Karpas-422 (cell line): ENCODE measurements around the gene ADIG. TPM values are rescaled to one million over a fixed set of nuclear protein-coding genes. Genes with fewer than 3 reads are reported as not detected.

Experiments
- DNase-seq: peaks from one replicate; pipeline ENCODE4 v3.0.0-alpha.2; 2015
- H2AFZ ChIP-seq: fragments of 200-600 bp; sonication (generic); 2 replicates; pipeline ENCODE4 v1.6.1; 2014; ENCODE audit warnings: antibody characterized with exemption, low read length, mixed read lengths
- H3K27ac ChIP-seq: fragments of 200-600 bp; sonication (generic); 2 replicates; pipeline ENCODE4 v1.5.1; 2014; ENCODE audit warnings: mild to moderate bottlenecking, low read length, moderate library complexity
- H3K27me3 ChIP-seq: fragments of 200-600 bp; sonication (generic); 2 replicates; pipeline ENCODE4 v1.6.1; 2014; ENCODE audit warnings: low read length, mixed read lengths
- H3K36me3 ChIP-seq: fragments of 200-600 bp; sonication (generic); 2 replicates; pipeline ENCODE4 v1.6.1; 2014; ENCODE audit warnings: low read length, mixed read lengths; ENCODE audit not compliant: insufficient read depth
- H3K4me1 ChIP-seq: fragments of 200-600 bp; sonication (generic); 2 replicates; pipeline ENCODE4 v1.6.1; 2014; ENCODE audit warnings: mild to moderate bottlenecking, low read length, mixed read lengths
- H3K4me2 ChIP-seq: fragments of 200-600 bp; sonication (generic); 2 replicates; pipeline ENCODE4 v1.6.1; 2014; ENCODE audit warnings: low read length, low read depth, mild to moderate bottlenecking; ENCODE audit not compliant: poor library complexity, severe bottlenecking
- H3K4me3 ChIP-seq: fragments of 200-600 bp; sonication (generic); 2 replicates; pipeline ENCODE4 v1.5.1; 2014; ENCODE audit warnings: mild to moderate bottlenecking, antibody characterized with exemption, low read length, mixed read lengths
- H3K79me2 ChIP-seq: fragments of 200-600 bp; sonication (generic); 2 replicates; pipeline ENCODE4 v1.6.1; 2014; ENCODE audit warnings: mild to moderate bottlenecking, low read length, mixed read lengths
- H3K9ac ChIP-seq: fragments of 200-600 bp; sonication (generic); 2 replicates; pipeline ENCODE4 v1.6.0; 2014; ENCODE audit warnings: low read length
- H3K9me2 ChIP-seq: fragments of 200-600 bp; sonication (generic), shearing (Covaris generic); replicated peaks from 2 replicates; pipeline ENCODE4 v1.6.0; 2014; ENCODE audit warnings: mild to moderate bottlenecking, low read length, moderate library complexity; ENCODE audit not compliant: insufficient read depth
- H3K9me3 ChIP-seq: fragments of 300-700, 200-600 bp; sonication (generic); 2 replicates; pipeline ENCODE4 v1.6.1; 2014; ENCODE audit warnings: low read length, mixed read lengths
- H4K20me1 ChIP-seq: fragments of 200-600 bp; sonication (generic); 2 replicates; pipeline ENCODE4 v1.6.1; 2014; ENCODE audit warnings: mild to moderate bottlenecking, antibody characterized with exemption, low read length, low read depth; ENCODE audit not compliant: insufficient read depth
- total RNA-seq: library from RNA; depleted of rRNA; stranded (reverse); fragments of >200 nt; shearing (Covaris generic); gene quantifications from 2 replicates; pipeline ENCODE4 v1.2.3, GENCODE V29; 2014; ENCODE audit warnings: low replicate concordance

ADIG gene
- total RNA-seq, 1 experiment from 2014 or later, result not detected

DNA sequence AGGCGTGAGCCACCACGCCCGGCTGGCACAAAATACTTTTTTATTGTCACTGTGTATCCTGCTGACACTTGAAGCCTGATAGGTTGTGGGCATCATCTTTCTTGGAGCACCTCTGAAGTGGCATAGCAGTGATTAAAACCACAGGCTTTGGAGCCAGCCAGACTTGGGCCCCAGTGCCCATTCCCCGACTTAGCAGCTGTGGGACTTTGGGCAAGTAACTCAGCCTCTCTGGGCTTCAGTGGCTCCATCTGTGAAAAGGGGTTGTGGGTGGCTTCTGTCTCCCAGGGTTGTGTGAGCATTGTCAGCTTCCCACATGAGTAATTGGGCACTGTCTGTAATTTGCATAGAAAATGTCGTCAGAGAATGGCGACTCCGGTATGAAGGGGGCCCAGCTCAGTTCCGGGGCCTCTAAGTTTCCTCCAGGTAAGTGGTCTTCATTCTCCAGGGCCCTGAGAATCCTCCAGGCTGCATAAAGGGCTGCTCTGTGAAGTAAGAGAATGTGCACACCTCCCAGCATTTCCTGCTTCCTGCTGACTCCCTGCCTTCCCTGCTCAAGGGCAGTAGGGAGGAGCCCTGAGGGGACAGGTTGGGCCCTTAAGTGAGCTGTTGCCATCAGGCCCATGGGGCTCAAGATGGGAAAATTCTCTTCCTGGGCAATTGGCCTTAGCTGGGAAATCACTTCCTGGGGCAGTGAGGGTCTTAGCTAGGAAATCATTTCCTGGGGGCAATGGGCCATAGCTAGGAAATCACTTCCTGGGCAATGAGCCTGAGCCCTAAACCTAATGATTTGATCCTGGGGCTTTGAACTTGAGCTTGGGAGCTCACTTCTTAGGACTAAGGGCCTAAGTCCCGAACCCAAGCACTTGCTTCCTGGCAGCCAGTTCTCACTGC lies 47.8 kb downstream of the ADIG start:
- H3K79me2 ChIP-seq, result no peaks in the 10 kb centered on the region
- peaks cover 7% of the 10 kb centered on the region for H3K4me1 ChIP-seq
- H3K27ac ChIP-seq, result no peak overlapping the region
- H2AFZ ChIP-seq, result peak overlapping the region; percentile 74; the same call in 1 of the 2 replicates
- no peaks in the 10 kb centered on the region for H3K9me3 ChIP-seq
- no peaks in the 10 kb centered on the region for H3K27me3 ChIP-seq
- H3K4me3 ChIP-seq, result peak overlapping the region; percentile 36; the same call in 1 of the 2 replicates
- no peaks in the 10 kb centered on the region for H3K9me2 ChIP-seq
- no peaks in the 10 kb centered on the region for H4K20me1 ChIP-seq
- peak overlapping the region; percentile 20 for H3K4me2 ChIP-seq
- H3K9ac ChIP-seq, result peak overlapping the region; percentile 33; the same call in 1 of the 2 replicates
- no peaks in the 10 kb centered on the region for H3K36me3 ChIP-seq
- DNase-seq, result peak; percentile 55

DNA sequence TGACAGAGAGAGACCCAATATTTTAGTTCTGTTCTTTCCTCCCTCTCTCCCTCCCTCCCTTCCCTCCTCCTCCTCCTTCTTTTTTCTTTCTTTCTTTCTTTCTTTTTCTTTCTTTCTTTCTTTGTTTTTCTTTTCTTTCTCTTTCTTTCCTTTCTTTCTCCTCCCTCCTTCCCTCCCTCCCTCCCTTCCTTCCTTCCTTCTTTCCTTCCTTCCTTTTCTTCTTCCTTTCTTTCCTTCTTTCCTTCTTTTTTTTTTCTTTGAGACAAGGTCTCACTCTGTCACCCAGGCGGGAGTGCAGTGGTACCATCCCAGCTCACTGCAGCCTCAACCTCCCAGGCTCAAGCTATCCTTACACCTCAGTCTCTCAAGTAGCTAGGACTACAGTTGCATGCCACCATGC lies 49.0 kb downstream of the ADIG start:
- no peaks in the 10 kb centered on the region for H3K79me2 ChIP-seq
- DNase-seq, result no peak
- peaks cover 12% of the 10 kb centered on the region for H3K4me1 ChIP-seq
- no peaks in the 10 kb centered on the region for H3K9me2 ChIP-seq
- H3K4me3 ChIP-seq, result no peak overlapping the region
- no peak overlapping the region for H2AFZ ChIP-seq
- H3K27me3 ChIP-seq, result no peaks in the 10 kb centered on the region
- no peak overlapping the region for H3K4me2 ChIP-seq
- no peaks in the 10 kb centered on the region for H3K9me3 ChIP-seq
- no peak overlapping the region for H3K27ac ChIP-seq
- no peaks in the 10 kb centered on the region for H3K36me3 ChIP-seq
- H4K20me1 ChIP-seq, result no peaks in the 10 kb centered on the region
- H3K9ac ChIP-seq, result no peak overlapping the region

DNA sequence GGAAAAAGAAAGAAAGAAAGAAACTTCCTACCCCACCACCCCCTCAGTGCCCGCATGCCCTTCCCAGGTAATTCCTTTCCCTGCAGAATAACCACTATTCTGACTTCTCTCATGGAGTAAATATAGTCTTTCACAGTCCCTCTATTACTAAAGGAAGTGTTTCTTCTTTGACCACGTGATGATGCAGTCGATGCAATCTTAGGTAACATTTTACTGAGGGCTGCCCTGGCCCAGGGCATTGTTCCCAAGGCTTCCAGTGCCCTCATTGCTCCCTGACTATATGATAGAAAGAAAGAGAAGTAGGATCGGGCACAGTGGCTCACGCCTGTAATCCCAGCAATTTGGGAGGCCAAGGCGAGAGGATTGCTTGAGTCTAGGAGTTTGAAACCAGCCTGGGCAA lies 49.7 kb downstream of the ADIG start:
- H2AFZ ChIP-seq, result no peak overlapping the region
- H3K36me3 ChIP-seq, result no peaks in the 10 kb centered on the region
- peaks cover 12% of the 10 kb centered on the region for H3K4me1 ChIP-seq
- no peak overlapping the region for H3K27ac ChIP-seq
- H3K4me2 ChIP-seq, result no peak overlapping the region
- no peaks in the 10 kb centered on the region for H3K9me2 ChIP-seq
- no peak overlapping the region for H3K4me3 ChIP-seq
- no peak for DNase-seq
- no peaks in the 10 kb centered on the region for H4K20me1 ChIP-seq
- H3K9me3 ChIP-seq, result no peaks in the 10 kb centered on the region
- H3K79me2 ChIP-seq, result no peaks in the 10 kb centered on the region
- H3K9ac ChIP-seq, result no peak overlapping the region
- H3K27me3 ChIP-seq, result no peaks in the 10 kb centered on the region

DNA sequence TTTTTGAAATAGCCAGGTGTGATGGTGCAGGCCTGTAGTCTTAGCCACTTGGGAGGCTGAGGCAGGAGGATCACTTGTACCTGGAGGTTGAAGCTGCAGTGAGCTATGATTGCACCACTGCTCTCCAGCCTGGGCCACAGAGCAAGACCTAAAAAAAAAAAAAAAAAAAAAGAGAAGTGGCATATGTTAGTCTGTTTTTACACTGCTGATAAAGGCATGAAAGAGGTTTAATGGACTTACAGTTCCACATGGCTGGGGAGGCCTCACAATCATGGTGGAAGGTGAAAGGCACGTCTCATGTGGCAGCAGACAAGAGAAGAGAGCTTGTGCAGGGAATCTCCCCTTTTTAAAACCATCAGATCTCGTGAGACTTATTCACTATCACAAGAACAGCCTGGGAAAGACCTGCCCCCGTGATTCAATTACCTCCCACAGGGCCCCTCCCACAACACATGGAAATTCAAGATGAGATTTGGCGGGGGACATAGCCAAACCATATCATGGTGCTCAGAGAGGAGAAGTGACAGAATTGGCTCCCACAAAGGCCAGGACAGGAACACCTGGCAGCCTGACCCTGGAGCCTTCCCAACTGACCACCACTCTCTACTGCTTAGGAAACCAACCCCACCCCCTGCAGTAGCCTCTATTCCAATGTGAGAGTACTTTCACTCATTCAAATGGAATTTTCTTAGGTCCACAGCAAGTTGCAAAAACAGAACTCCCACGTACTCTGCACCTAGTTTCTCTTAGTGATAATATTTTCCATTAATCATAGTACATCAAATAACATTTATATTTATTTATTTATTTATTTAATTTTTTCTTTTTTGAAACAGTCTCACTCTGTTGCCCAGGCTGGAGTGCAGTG lies 50.4 kb downstream of the ADIG start:
- Histone ChIP-seq H4K20me1 (no peaks in the 10 kb centered on the region), H3K79me2 (no peaks in the 10 kb centered on the region), H3K9ac (no peak overlapping the region), H3K27me3 (no peaks in the 10 kb centered on the region), H3K4me2 (no peak overlapping the region), H3K27ac (no peak overlapping the region), H3K9me3 (no peaks in the 10 kb centered on the region), H2AFZ (no peak overlapping the region), H3K4me1 (peaks cover 12% of the 10 kb centered on the region), H3K36me3 (no peaks in the 10 kb centered on the region), H3K4me3 (no peak overlapping the region), H3K9me2 (no peaks in the 10 kb centered on the region)
- DNase-seq, result no peak

DNA sequence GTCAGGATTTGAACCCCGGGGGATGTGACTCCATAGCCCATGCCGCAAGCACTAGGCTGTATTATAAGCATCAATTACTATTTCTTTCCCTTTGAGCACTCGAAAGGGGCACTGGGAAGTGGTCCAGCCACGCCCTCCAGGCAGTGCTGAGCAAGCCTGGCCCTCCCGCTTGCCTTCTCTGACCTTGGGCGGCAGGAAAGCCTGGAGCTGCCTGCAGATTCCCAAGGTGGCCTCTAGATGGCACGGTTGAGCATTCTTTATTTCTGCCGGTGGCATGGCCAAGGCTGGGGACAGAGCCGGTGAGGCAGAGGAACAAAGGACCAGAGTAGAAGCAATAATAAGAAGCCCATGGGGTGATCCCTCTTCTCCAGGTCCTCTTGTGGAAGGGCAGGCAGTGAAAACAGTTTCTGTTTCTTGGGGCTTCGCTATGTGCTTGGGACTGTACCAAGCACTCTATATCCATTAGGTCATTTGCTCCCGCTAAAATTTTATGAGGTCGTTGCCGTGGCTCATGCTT lies 52.6 kb downstream of the ADIG start:
- H2AFZ ChIP-seq, result no peak overlapping the region
- peak; percentile 88 for DNase-seq
- H3K27ac ChIP-seq, result no peak overlapping the region
- H3K9me3 ChIP-seq, result no peaks in the 10 kb centered on the region
- no peaks in the 10 kb centered on the region for H3K27me3 ChIP-seq
- no peaks in the 10 kb centered on the region for H3K36me3 ChIP-seq
- no peaks in the 10 kb centered on the region for H3K9me2 ChIP-seq
- H3K4me2 ChIP-seq, result no peak overlapping the region
- H3K4me3 ChIP-seq, result no peak overlapping the region
- H3K9ac ChIP-seq, result no peak overlapping the region
- H3K79me2 ChIP-seq, result no peaks in the 10 kb centered on the region
- H4K20me1 ChIP-seq, result no peaks in the 10 kb centered on the region
- peaks cover 10% of the 10 kb centered on the region for H3K4me1 ChIP-seq

DNA sequence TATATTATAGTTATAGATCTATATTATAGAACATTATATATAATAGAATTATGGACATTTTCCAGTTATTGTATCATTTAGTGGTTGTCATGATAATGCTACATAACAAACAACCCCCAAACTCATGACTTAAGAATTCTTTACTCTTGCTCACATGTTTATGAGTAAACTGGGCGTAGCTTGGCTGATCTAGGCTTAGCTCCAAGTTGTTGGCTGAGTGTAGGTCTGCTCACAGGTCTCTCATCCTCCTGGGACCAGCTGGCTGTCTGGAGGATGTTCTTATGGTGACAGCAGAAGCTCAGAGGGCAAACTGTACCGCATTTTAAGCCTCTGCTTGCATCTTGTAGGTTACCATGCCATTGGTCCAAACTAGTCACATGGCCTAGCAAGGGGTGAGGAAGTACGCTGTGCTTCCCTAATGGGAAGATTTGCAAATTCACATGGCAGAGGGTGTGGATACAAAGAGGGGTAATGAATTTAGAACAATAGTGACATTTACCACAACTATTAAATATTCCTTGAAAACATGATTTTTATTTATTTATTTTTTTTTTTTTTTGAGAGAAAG lies 54.8 kb downstream of the ADIG start:
- Histone ChIP-seq H3K36me3 (no peaks in the 10 kb centered on the region), H3K27ac (no peak overlapping the region), H3K9me3 (no peaks in the 10 kb centered on the region), H3K4me3 (no peak overlapping the region), H3K27me3 (no peaks in the 10 kb centered on the region), H3K79me2 (no peaks in the 10 kb centered on the region), H3K9ac (no peak overlapping the region), H3K9me2 (no peaks in the 10 kb centered on the region), H3K4me1 (peaks cover 5% of the 10 kb centered on the region), H4K20me1 (no peaks in the 10 kb centered on the region), H2AFZ (peak overlapping the region; percentile 55; the same call in 1 of the 2 replicates), H3K4me2 (peak overlapping the region; percentile 18)
- DNase-seq, result peak; percentile 77
